Measurements from ENCODE around the gene CDH13.

The CDH13 gene

DNA sequence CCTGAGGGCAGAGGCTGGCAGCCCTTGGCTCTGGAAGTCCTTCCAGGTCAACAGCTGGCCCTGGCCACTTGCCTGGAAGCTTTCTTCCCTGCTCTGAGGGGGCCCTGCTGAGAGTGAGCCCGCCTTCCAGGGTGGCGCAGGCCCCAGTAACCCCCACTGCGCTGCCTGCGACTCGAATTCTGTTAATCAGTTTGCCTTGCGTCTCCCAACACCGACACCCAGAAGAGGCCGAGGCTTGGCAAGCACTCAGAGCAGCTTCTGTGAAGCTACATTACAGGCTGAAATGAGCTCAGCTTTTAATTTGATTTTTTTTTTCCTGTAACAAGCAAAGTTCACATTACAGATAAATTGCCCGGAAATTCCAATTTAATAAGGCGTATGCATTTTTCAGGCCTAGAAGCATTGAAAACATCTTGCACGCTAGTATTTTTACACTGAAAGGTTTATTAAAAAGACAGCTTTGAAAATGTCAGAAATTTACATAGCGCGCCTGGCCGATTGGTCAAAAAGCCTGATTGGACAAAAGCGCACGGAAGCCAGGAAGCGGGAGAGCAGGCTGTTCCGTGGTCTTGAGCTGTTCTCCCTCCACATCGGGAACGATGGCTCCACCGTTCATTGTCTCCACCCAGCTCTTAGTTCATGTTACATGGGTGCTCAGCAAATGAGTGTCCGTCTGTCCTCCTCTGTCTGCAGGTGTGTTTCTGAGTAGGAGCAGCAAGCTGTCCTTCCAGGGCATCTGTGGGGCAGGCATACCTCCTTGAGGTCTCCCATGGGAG is 1115.5 kb downstream of the CDH13 start:
- no peak for DNase-seq

DNA sequence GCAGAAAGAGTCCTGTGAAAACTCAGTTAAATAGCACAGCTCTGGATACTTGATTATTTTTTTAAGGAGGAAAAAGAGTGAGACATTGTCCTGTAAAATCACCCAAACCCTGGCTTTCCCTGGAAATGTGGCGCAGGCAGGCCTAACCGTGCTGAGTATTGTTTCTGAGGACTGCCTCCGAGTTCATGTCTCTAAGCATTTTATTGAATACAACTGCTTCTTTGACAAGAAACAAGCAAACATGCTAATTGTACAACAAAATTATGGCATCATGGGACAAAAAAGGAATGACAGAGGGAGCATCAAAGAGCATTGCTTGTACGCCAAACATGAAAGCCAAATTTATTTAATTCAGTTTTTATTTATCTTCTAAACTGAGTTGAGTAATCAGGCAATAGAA is 1116.5 kb downstream of the CDH13 start:
- no peak for DNase-seq

DNA sequence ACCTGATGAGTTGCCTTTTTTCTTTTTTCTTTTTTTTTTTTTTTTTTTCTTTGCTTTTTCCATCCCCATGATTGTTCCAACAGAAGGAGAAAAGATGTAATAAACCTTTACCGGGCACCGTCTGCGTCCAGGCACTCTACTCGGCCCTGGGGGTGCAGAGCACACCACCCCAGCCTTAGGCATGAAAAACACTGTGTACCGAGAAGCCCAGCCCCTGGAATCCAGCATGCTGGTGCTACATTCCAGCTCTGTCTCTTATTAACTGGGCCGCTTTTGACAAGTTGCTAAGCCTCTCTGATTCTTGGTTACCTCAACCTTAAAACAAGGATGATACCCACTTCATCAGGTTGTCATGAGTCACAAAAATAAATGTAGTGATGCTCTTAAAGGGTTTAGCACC is 1117.0 kb downstream of the CDH13 start:
- DNase-seq: no peak

DNA sequence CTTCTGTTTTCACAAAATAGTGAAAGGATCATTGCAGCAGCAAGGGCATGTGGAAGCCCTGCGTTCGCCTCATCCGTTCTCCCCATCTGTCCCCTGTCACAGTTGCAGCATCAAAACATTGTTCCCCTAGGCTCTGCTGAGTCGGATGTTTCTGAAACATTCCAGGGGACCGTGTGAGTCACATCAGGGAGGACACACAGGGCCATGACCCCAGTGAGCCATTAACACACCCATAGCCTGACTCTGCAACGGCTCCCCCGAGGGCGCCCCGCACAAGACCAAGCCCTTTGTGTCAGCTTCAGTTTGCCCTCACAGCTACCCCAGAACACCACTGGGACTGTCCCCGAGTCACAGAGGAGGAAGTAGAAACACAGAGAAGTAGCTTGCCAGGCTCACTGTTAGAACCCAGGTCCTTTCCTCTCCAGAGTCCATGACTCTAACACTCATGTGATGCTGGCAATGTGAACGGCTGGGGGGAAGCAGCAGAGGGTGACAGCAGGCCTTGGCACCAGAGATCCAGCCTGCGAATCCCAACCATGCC is 1117.7 kb downstream of the CDH13 start:
- DNase-seq: no peak

DNA sequence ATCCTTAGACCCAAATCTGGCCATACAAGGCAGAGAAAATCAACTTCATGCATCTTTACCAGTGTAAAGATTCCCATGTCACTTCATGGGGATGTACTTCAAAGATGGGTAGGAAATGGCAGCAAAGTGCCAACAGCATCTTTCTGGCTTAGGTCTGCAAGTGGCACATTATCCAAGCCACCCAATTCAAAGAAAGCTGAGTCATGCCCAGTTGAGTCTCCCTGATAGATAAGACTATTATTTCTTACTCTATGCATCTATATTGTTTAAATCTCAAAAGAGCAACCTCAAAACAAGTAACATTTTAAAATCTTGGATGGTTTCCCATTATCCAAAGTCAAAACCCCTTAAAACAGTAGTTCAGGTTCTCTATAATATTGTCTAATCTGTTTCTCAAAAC is 1119.8 kb downstream of the CDH13 start:
- no peak for DNase-seq

DNA sequence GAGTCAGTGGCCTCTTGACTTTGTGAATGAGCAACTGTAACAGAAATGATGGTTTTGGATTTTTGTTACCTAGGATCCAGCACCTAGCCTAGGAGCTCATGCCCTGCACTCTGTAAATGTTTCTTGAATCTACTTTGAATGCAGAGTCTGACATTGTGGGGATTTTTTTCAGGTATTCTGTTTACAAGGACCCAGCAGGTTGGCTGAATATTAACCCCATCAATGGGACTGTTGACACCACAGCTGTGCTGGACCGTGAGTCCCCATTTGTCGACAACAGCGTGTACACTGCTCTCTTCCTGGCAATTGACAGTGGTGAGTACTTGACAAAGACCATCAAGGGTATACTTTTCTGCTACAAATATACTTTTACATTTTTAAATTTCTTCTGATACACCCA is 1121.2 kb downstream of the CDH13 start:
- no peak for DNase-seq

DNA sequence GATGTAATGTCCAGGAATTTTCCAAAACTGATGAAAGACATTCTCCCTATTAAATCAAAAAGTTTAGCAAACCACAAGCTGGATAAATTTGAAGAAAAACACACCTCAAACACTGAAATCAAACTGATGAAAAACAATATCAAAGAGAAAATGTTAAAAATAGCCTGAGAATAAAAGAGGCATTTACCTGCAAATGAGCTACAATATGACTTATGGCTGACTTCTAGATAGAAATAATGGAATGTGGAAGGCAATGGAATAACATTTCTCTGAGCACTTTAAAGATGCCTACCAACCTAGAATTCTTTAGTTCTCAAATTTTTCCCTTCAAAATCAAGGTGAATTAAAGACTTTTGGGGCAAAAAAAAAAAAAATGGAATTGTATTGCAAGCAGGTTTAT is 1128.6 kb downstream of the CDH13 start:
- DNase-seq: no peak

DNA sequence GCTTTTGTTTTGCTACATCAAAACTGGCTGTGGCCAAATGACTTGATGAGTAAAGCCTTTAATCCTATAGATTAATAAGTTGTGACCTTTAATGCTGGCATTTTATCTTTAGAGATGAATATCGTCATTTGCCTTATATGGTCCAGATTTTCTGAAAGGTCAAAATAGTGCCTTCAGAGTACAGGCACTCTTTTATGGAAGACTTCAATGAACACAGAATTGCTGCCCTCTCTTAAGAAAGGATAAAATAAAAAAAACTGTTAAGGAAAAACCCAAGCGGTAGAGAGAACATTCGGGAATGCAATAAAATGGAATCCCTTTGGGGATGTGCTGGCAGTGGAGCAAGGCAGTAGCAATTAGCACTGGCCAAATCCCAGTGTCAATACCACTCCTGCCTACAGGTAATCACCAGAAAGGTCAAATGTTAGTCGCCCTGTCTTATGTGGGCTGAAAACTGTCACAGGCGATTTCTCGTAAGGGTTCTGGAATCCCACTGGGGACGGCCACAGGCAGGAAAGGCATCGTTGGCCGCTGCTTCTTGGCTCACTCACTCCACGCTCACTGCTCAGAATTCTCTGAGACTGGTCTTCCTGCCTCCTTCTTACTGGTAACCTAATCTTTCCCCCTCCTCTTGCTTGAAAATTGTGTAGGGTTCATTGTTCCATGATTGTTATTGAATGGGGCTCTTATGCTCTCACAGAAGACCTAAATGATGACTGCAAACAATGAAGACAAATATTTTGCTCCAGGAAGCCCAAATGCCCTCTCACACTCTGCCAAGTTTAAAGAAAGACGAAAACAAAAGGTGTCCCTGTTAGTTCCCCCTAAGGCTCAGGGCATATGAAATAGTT is 1135.6 kb downstream of the CDH13 start:
- no peak for DNase-seq

DNA sequence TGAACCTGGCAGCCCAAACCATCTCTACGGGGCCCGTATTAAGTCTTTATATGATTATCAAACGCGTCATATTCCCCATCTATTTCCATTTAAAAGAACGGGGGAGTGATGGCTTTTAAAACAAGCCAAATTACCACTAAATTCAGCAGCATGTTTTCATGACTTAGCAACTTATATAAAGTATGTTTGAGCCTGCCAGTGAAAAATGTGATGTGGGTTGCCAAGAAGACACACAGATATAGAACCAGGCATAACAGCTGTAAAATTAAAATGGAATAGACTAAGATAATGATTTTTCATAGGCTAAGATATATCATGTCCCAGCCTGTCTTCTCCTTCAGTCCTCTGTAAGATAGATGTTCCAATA is 1136.2 kb downstream of the CDH13 start:
- DNase-seq: no peak

DNA sequence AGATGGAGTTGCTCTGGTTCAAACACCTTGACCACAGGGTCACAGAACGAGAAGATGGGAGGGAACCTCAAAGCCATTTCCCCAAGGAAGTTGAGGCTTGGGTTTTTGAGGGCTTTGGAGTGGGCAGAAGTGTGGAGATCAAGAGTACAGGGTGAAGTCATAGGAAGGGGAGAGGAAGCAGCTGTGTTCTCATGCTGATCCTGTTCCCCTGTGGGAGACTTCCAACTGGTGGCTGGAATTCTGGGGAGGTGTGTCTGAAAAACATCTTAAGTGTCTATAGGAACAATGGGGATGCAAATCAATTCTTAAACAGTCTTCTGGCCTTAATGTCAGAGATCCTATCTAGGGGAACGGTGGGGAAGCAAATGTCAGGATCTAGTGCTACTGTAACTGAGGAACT is 1142.2 kb downstream of the CDH13 start:
- no peak for DNase-seq

DNA sequence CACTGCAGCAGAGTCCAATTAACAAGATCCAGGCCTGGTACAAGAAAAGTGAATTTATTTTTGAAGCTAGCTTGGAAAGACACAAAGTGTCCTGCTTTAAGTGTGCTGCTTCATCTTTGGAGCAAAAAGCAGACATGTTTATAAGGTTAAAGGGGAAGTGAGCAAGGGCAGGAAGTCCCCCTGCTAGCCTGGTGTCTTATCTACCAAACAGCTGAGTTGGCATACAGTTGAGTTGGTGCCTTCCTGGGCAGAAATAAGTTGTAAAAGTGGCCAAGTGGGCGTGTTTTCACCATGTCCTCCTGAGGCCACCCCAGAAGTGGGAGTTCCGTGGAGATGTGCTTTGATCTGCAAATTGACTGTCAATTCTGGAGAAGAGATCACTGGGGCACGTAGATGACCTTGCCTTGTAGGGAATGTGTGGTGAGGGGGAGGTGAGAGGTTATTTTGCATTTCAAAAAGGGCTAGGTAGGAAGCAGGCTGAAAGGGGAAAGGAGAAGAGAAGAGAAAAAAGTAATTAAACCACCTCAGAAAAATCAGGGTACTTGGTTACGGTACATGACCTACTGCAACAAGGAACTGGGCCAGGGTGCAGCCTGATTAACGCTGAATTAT is 1142.7 kb downstream of the CDH13 start:
- no peak for DNase-seq

DNA sequence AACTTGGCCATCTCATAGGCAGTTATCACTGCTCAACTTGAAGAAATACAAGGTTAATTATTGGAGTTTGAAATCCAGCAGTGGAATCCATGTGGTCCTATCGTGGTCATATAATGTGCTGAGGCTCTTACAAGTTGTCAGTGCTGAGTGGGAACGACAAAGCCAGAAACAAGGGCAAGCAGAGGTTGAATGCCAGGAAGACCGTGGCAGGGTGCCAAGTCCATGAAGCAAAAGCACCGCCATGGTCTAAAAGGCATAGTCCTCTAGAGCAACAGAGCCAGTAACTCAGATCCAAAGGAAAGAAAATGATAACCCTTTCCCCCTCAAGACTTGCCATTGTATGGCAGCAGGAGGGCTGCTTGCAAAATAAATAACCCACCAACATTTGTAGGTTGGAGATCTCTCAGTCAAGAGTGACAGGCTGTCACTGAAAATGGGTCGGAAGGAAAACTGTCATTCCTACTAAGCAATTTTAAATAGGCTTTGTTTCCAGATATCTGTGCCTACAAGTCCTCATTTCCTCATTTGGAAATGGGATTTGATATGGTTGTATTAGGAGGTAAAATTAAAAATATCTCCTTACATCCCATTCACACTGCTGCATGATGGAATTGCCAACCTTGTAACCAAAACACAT is 1144.7 kb downstream of the CDH13 start:
- DNase-seq: no peak

DNA sequence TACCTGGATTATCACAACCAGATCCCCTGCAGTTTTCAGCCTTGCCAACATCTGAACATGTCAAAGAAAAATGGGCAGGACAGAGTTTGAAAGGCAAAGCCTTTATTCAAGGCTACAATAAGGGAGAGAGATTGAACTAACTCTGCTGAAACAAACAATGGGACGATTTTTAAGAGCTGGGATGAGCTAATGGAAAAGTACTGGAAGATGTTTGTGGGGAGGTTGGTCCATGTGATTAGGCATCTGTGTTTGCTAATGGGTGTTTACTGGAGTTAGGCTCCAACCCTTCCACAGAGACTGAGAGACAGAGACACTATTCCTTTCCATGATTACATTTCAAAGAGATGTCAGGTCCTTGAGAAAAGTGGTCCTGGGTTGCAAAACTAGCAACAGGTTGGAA is 1146.0 kb downstream of the CDH13 start:
- DNase-seq: no peak

DNA sequence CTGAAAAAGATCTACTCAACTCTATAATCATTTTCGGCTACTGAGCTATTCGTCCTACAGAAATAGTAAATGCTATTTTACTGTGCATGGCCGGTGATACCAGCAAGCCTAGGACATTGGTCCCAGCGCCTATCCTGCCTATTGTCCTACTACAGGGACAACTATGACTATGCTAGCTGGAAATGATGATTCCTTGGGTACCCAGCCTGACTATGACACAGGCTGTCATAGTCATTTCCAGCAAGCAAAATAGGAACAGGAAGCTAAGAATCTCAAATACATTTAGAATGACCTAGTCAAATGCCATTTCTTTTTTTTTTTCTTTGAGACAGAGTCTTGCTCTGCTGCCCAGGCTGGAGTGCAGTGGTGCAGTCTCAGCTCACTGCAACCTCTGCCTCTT is 1147.3 kb downstream of the CDH13 start:
- no peak for DNase-seq

DNA sequence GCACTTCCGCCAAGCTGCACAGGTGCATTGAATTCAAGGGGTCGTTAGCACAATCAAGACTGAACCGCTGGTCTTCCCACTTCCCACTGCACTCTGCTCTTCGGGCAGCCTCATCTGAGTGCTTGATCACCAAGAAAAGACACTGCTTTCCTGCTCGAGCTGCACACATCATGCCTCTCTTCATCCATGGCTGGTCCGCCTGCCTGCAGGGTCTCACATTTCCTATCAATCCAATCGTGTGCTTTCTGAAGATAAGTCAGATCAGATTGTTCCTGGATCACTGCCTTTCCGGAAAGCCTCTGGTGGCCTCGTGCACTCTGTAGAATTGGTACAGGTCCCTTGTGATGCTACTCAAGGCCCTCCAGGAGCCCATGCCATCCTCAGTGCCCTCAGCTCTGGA is 1150.2 kb downstream of the CDH13 start:
- DNase-seq: no peak

DNA sequence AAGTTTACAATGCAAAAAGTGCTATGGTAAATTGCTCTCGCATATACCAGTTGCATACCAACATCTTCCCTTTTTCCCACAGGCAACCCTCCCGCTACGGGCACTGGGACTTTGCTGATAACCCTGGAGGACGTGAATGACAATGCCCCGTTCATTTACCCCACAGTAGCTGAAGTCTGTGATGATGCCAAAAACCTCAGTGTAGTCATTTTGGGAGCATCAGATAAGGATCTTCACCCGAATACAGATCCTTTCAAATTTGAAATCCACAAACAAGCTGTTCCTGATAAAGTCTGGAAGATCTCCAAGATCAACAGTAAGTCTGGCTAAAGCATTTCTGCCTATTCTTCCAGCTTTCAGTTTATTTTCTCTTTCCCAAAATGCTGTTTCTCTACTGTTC is 1153.1 kb downstream of the CDH13 start:
- no peak for DNase-seq

DNA sequence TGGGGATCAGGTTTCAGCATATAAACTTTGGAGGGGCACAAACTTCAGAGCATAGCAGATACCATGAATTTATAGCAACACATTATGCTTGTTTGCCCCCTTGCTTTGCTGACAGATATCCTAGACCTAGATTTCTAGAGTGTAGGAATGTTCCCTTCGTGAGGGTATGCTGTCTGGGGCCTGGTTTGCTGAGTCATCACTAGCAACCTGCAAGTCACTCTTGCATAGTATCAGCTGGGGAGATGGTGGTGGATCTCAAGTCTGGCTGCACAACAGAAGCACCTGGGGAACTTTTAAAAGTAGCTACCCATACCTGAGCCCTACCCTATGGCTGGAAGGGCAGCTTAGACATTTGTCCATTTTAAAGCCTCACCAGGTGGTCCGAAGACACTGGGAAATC is 1158.7 kb downstream of the CDH13 start:
- no peak for DNase-seq

DNA sequence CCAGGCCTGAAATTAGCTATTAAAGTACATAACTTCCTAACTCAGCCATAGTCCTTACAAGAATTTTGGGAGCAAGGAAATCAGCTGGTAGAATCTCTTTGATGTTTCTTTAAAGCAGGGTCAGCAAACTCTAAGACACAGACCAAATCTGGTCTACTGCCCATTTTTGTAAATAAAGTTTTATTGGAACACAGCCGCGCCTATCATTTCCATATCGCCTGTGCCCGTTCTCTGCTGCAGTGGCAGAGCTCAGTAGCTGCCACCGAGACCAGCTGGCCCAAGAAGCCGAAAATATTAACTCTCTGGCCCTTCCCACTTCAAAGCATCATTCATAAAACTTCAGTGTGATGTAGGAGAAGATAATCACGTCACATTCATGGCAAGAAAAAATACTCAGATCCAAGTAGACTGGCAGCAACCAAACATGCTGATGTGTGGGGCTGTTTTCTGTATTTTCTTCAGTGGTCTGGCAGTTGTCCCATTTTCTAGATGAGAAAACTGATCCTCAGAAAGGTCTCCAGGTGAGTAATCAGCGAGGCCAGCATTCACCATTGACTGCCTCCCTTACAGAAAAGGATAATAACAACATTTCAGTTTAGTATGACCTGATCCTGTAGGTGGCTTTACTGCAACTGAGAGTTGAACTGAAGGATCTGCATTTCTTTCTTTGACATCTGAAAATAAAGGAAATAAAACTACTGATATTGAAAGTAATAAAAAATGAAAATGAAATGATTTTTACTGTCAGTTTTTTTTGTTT is 1163.1 kb downstream of the CDH13 start:
- no peak for DNase-seq

DNA sequence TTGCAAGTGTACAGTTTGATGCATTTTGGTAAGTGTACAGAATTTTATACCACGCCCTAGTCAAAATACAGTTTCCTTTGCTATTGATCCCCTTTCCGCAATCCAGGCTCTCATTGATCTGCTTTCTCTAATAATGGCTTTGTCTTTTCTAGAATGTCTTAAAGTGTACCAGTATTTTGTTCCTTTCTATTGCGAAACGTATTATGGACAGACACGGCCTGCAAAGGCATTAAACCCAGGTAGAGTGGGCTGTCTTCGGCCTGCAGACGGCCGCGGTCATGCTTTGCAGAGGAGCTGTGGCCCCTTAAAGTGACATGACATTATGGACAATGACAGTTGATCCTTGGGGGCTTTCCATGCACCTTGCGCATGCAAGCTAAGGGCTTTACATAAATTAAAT is 1165.1 kb downstream of the CDH13 start:
- no peak for DNase-seq

DNA sequence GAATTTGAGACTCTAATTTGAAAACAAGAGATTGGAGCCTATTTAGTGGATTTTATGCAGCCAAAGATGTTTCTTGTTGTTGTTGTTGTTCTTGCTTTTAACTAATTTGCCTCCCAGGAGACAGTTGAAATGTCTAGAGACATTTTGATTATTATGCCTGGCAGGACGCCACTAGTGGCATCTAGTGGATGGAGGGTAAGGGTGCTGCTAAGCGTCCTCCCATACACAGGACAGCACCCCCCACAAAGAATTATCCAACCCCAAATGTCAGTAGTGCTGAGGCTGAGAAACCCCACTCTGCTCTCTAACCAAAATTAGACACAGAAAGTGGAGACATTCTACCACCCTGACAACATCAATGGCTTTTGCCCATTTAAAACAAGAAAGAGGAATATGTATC is 1165.6 kb downstream of the CDH13 start:
- DNase-seq: peak; percentile 8

DNA sequence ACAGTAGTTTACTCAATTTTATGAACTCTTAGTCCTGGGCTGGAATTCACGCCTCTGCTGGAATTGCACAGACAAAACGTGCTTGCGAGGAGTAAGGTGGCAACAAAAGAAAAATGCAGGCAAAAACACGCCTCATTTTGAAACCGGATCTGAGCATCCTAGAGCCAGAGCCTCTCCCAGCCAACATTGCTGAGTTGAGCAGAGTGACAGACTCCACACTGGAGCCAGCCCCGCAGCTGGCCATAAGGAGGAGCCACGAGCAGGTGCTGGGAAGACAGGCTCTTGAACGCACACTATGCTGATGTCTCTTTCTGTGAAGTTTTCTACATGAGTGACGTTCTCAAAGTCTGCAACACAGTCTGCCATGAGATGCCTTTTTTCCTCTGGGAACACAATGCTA is 1166.4 kb downstream of the CDH13 start:
- DNase-seq: no peak

DNA sequence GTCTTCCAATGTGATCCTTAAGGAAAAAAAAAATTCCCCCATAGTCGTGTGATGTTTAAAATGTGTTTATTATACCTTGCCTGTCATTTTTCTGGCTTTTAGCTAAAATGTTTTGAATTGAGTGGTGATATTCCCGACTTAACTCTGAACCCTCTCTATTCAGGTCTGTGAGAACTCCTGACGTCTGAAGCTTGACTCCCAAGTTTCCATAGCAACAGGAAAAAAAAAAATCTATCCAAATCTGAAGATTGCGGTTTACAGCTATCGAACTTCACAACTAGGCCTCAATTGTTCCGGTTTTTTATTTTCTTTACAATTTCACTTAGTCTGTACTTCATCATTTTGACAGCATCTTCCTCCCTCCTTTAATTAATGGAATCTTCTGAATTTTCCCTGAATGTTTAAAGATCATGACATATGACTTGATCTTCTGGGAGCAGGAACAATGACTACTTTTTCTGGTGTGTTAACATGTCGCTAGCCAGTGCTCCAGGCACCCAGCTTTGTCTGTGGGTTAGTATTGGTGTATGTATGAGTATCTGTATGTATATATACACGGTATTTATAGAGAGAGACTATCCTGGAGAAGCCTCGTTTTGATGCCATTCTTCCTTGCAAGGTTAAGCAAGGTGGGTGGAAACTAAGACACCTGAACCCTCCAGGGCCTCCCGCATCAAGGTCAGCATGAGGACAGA is 1168.2 kb downstream of the CDH13 start:
- no peak for DNase-seq

All from activated CD4-positive, alpha-beta T cell treated with anti-CD3 and anti-CD28 coated beads, Interleukin-2, amount 50 U/mL, for 16 hours (primary cell).